PC-3 (cell line): ENCODE measurements around the gene PNMA6E. TPM values are rescaled to one million over a fixed set of nuclear protein-coding genes. Genes with fewer than 3 reads are reported as not detected.

Source experiments
- ATAC-seq: fragments of 200-7000 bp; cut with Tn5 transposase; 2 replicates; pipeline ENCODE4 v1.9.1; 2020; ENCODE audit warnings: mild to moderate bottlenecking, moderate library complexity
- BruUV-seq: library from RNA; stranded (reverse); fragments of 400-500 nt; replicated peaks from 2 replicates; lab custom pipeline; 2021; lab: Mats Ljungman, UMichigan
- CTCF ChIA-PET: fragments of 300-600 bp; sonication (Branson Sonifier 250); formaldehyde crosslinking; loops from one replicate; lab custom pipeline; 2022; ENCODE audit warnings: antibody characterized with exemption; lab: Charles Lee
- POLR2A ChIA-PET: fragments of 300-600 bp; sonication (Branson Sonifier 250); formaldehyde crosslinking; loops from one replicate; lab custom pipeline; 2022; ENCODE audit warnings: antibody characterized with exemption; ENCODE audit not compliant: unreplicated experiment; lab: Charles Lee
- DNase-seq: peaks from one replicate; pipeline ENCODE4 v3.0.0-alpha.2; 2015
- H2AFZ ChIP-seq: fragments of 300-600 bp; sonication (generic); 2 replicates; pipeline ENCODE4 v1.6.0; 2016; ENCODE audit warnings: antibody characterized with exemption, low read length
- H3F3A ChIP-seq: fragments of 300-600 bp; sonication (generic); one replicate; pipeline ENCODE4 v1.6.0; 2017; ENCODE audit warnings: antibody characterized with exemption, low read length, control low read depth, mild to moderate bottlenecking; ENCODE audit not compliant: unreplicated experiment
- H3K27ac ChIP-seq: fragments of 300-600 bp; sonication (generic); 2 replicates; pipeline ENCODE4 v1.5.1; 2016; ENCODE audit warnings: mild to moderate bottlenecking, low read length
- H3K27me3 ChIP-seq: fragments of 300-600 bp; sonication (generic); 2 replicates; pipeline ENCODE4 v1.6.1; 2016; ENCODE audit warnings: low read length, mixed read lengths
- H3K36me3 ChIP-seq: fragments of 300-600 bp; sonication (generic); 2 replicates; pipeline ENCODE4 v1.6.1; 2016; ENCODE audit warnings: low read depth, mixed run types, low read length, mixed read lengths
- H3K4me1 ChIP-seq: fragments of 300-600 bp; sonication (generic); 2 replicates; pipeline ENCODE4 v1.5.1; 2016; ENCODE audit warnings: low read length; ENCODE audit not compliant: insufficient read depth
- H3K4me2 ChIP-seq: fragments of 300-600 bp; sonication (generic); 2 replicates; pipeline ENCODE4 v1.6.0; 2016; ENCODE audit warnings: low read length
- H3K4me3 ChIP-seq: fragments of 300-600 bp; sonication (generic); 2 replicates; pipeline ENCODE4 v1.5.1; 2016; ENCODE audit warnings: mild to moderate bottlenecking, low read length, mixed read lengths
- H3K79me2 ChIP-seq: fragments of 300-600 bp; sonication (generic); 2 replicates; pipeline ENCODE4 v1.6.1; 2017; ENCODE audit warnings: low read length, mixed read lengths
- H3K9ac ChIP-seq: fragments of 300-600 bp; sonication (generic); 2 replicates; pipeline ENCODE4 v1.6.0; 2016; ENCODE audit warnings: mild to moderate bottlenecking, low read length
- H3K9me2 ChIP-seq: fragments of 300-600 bp; sonication (generic); replicated peaks from 2 replicates; pipeline ENCODE4 v1.6.1; 2016; ENCODE audit warnings: mixed run types, low read length, mixed read lengths
- H3K9me3 ChIP-seq: fragments of 300-600 bp; sonication (generic); 2 replicates; pipeline ENCODE4 v1.6.1; 2016; ENCODE audit warnings: low read length, mixed read lengths
- H4K20me1 ChIP-seq: fragments of 300-600 bp; sonication (generic); 2 replicates; pipeline ENCODE4 v1.6.1; 2016; ENCODE audit warnings: low read length, mixed read lengths
- EZH2 ChIP-seq: fragments of 300-600 bp; sonication (generic); IDR thresholded peaks from one replicate; pipeline ENCODE4 v1.6.1; 2017; ENCODE audit warnings: antibody characterized with exemption, mild to moderate bottlenecking, low read length; ENCODE audit not compliant: unreplicated experiment
- EZH2phosphoT487 ChIP-seq: fragments of 300-600 bp; sonication (generic); IDR thresholded peaks from 2 replicates; pipeline ENCODE4 v1.6.1; 2018; ENCODE audit warnings: mild to moderate bottlenecking, antibody characterized with exemption, low read length, borderline replicate concordance
- intact Hi-C: fragments of 100-400 bp; cut with micrococcal nuclease; formaldehyde crosslinking; loops from 2 replicates; pipeline ENCODE4 v1.9.0; 2023
- total RNA-seq: library from RNA; depleted of rRNA; stranded (reverse); fragments of >200 nt; gene quantifications from 2 replicates; pipeline ENCODE4 v1.2.3, GENCODE V29; 2014
- TF ChIP-seq, protein P1 (sequence below): fragments of 300-600 bp; sonication (generic); conservative IDR thresholded peaks from 2 replicates; pipeline ENCODE4 v1.5.1; 2017; ENCODE audit warnings: antibody characterized with exemption, low read depth, mild to moderate bottlenecking, low read length

PNMA6E gene
- total RNA-seq, 1 experiment from 2014 or later: not detected

DNA sequence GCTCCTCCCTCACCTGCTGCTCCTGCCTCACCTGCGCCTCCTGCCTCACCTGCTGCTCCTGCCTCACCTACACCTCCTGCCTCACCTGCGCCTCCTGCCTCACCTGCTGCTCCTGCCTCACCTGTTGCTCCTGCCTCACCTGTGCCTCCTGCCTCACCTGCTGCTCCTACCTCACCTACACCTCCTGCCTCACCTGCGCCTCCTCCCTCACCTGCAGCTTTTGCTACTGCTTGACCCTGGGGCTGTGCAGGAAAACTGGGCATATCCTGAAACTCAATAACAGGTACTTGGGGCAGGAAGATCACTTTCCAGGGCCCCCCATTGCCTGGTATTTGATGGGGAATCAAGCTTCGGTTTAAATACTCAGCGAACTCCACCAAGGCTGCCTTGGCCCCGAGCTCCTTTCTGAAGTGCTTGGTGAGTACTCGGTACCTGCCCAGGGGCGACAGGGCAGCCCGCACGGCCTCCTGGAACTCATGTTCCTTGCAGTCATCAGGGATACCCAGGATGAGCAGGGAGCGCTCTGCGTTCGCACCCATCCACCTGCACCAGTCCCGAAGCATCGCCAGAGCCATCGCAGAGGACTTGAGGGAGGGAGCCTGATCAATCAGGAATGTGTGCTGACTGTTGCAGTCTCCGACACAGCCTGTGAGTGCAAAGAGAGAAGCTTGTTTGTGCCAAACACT, 2.7 kb downstream of the PNMA6E start:
- Histone ChIP-seq H3K9me2 (no peaks in the 10 kb centered on the region), H3K79me2 (no peaks in the 10 kb centered on the region), H3K9ac (no peak overlapping the region), H3K4me1 (no peaks in the 10 kb centered on the region), H3K4me2 (no peak overlapping the region), H2AFZ (no peak overlapping the region), H3K27ac (no peak overlapping the region), H4K20me1 (no peaks in the 10 kb centered on the region), H3K36me3 (no peaks in the 10 kb centered on the region), H3K4me3 (no peak overlapping the region), H3F3A (no peaks in the 10 kb centered on the region), H3K27me3 (peaks cover 15% of the 10 kb centered on the region), H3K9me3 (no peaks in the 10 kb centered on the region)
- ChIA-PET CTCF (no interaction called here), POLR2A (no interaction called here)
- ATAC-seq (no peak), DNase-seq (no peak)
- no TSS peak for BruUV-seq
- intact Hi-C loops: no loop called here
- TF ChIP-seq EZH2phosphoT487 (no peak), EZH2 (no peak)
- TF ChIP-seq, protein P1, sequence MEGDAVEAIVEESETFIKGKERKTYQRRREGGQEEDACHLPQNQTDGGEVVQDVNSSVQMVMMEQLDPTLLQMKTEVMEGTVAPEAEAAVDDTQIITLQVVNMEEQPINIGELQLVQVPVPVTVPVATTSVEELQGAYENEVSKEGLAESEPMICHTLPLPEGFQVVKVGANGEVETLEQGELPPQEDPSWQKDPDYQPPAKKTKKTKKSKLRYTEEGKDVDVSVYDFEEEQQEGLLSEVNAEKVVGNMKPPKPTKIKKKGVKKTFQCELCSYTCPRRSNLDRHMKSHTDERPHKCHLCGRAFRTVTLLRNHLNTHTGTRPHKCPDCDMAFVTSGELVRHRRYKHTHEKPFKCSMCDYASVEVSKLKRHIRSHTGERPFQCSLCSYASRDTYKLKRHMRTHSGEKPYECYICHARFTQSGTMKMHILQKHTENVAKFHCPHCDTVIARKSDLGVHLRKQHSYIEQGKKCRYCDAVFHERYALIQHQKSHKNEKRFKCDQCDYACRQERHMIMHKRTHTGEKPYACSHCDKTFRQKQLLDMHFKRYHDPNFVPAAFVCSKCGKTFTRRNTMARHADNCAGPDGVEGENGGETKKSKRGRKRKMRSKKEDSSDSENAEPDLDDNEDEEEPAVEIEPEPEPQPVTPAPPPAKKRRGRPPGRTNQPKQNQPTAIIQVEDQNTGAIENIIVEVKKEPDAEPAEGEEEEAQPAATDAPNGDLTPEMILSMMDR: no peak

DNA sequence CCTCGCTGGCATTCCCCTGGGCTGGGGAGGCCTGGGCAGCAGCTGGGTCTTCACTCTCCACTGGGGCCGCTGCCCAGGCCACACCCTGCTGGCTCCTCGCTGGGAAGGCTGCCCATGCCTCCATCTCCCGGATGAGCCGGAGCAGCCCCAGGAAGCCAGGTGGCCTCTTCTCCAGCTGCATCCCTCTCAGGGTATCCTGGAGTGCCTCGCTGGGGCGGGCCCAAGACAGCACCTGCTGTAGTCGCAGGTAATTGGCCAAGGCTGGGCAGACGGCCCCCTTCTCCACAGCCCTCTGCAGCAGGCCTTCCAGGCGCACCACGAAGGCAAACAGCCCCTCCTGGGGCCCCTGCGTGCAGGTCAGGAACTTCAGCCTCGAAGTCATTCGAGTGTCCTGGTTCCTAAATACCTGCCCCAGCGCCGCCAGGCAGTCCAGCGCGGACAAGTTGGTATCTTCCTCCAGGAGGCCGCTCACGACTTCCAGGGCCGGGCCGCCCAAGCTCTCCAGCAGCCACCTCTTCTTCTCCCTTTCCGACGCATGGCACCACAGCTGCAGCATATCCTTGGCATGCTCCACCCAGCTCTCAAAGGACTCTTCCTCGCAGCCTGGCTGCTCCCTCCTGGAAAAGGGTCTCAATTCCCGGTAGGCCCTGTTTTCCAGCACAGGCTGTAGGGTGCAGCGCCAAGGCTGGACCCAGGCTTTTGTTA, 3.7 kb downstream of the PNMA6E start:
- ATAC-seq (no peak), DNase-seq (no peak)
- no peak for TF ChIP-seq EZH2
- no peak for TF ChIP-seq EZH2phosphoT487
- TF ChIP-seq, protein P1: no peak
- ChIA-PET POLR2A (no interaction called here), CTCF (no interaction called here)
- H3F3A ChIP-seq: no peaks in the 10 kb centered on the region
- no peak overlapping the region for H3K27ac ChIP-seq
- H3K27me3 ChIP-seq: 0 out of 2 replicates have a peak, but pooled peaks cover 6% of the 10 kb centered on the region
- H3K9me2 ChIP-seq: no peaks in the 10 kb centered on the region
- no peak overlapping the region for H3K4me3 ChIP-seq
- H3K79me2 ChIP-seq: no peaks in the 10 kb centered on the region
- no peak overlapping the region for H2AFZ ChIP-seq
- H3K36me3 ChIP-seq: no peaks in the 10 kb centered on the region
- no TSS peak for BruUV-seq
- H3K4me2 ChIP-seq: no peak overlapping the region
- intact Hi-C loops: no loop called here
- H3K9me3 ChIP-seq: no peaks in the 10 kb centered on the region
- no peaks in the 10 kb centered on the region for H3K4me1 ChIP-seq
- H3K9ac ChIP-seq: no peak overlapping the region
- H4K20me1 ChIP-seq: no peaks in the 10 kb centered on the region
